ENCODE measurements around the gene LCN10. TPM values are rescaled to one million over a fixed set of nuclear protein-coding genes. Genes with fewer than 3 reads are reported as not detected.

Gene LCN10
- total RNA-seq, 4 donors from 2014 or later = 0.96 to 33.6 (median 3.3) TPM

- Histone ChIP-seq H3K4me3 (no peak overlapping the region), H3K27ac (no peak overlapping the region), H3K36me3 (no peaks in the 10 kb centered on the region), H3K4me1 (peaks cover 6 to 21% (median 13%) of the 10 kb centered on the region in 4 donors), H3K27me3 (peaks cover 53% of the 10 kb centered on the region), H3K9me3 (no peaks in the 10 kb centered on the region)
- no peak for DNase-seq
- TF ChIP-seq POLR2AphosphoS5 (IDR thresholded peaks at IDR 0.05) (no peak), CTCF (IDR thresholded peaks at IDR 0.05) (no peak), EP300 (IDR thresholded peaks at IDR 0.05; ENCODE audit: low read depth) (no peak), POLR2A (IDR thresholded peaks at IDR 0.05) (no peak)
- intact Hi-C loops (cut with DNase I; ENCODE audit: low total_unique reads) (no loop called here), in situ Hi-C loops (cut with MboI; ENCODE audit: low pct_ligation_motif_present in 1 of 4, low pct_unique_long_range_greater_than_20kb in 1 of 4, low sequenced_read_pairs in 3 of 4) (no loop called here)
- WGBS, 2 donors (ENCODE audit: low coverage in 1 of 2) = 83% methylated on average over 10 of the region's 11 CpGs; no CpG with 5 or more reads in 1 of the 2 donors
Observed at GRCh38 chr9:136740069-136740468, 2.7 kb downstream of the LCN10 start.

- 79% methylated on average over 23 of the region's 23 CpGs; no CpG with 5 or more reads in 1 of the 2 donors for WGBS, 2 donors (ENCODE audit: low coverage in 1 of 2)
- in situ Hi-C loops (cut with MboI; ENCODE audit: low pct_ligation_motif_present in 1 of 4, low pct_unique_long_range_greater_than_20kb in 1 of 4, low sequenced_read_pairs in 3 of 4) (no loop called here), intact Hi-C loops (cut with DNase I; ENCODE audit: low total_unique reads) (no loop called here)
- H3K4me3 ChIP-seq = no peak overlapping the region
- peaks cover 6 to 21% (median 13%) of the 10 kb centered on the region in 4 donors for H3K4me1 ChIP-seq
- H3K36me3 ChIP-seq = no peaks in the 10 kb centered on the region
- H3K9me3 ChIP-seq = no peaks in the 10 kb centered on the region
- no peak for DNase-seq
- H3K27ac ChIP-seq = no peak overlapping the region
- H3K27me3 ChIP-seq = peaks cover 50% of the 10 kb centered on the region
- TF ChIP-seq EP300 (IDR thresholded peaks at IDR 0.05; ENCODE audit: low read depth) (no peak), CTCF (IDR thresholded peaks at IDR 0.05) (no peak), POLR2A (IDR thresholded peaks at IDR 0.05) (no peak), POLR2AphosphoS5 (IDR thresholded peaks at IDR 0.05) (no peak)
Observed at GRCh38 chr9:136739509-136739908, 3.2 kb downstream of the LCN10 start.

GRCh38 chr9:136738960-136739359 lies 3.8 kb downstream of the LCN10 start:
- WGBS, 2 donors (ENCODE audit: low coverage in 1 of 2) = 88 to 96% methylated on average over 10 to 20 of the region's 20 CpGs
- TF ChIP-seq CTCF (IDR thresholded peaks at IDR 0.05) (no peak), EP300 (IDR thresholded peaks at IDR 0.05; ENCODE audit: low read depth) (no peak), POLR2A (IDR thresholded peaks at IDR 0.05) (no peak), POLR2AphosphoS5 (IDR thresholded peaks at IDR 0.05) (no peak)
- no peak for DNase-seq
- Histone ChIP-seq H3K27me3 (peaks cover 44% of the 10 kb centered on the region), H3K9me3 (no peaks in the 10 kb centered on the region), H3K36me3 (no peaks in the 10 kb centered on the region), H3K4me3 (no peak overlapping the region), H3K4me1 (peaks cover 6 to 21% (median 13%) of the 10 kb centered on the region in 4 donors), H3K27ac (no peak overlapping the region)
- intact Hi-C loops (cut with DNase I; ENCODE audit: low total_unique reads) = no loop called here
- in situ Hi-C loops (cut with MboI; ENCODE audit: low pct_ligation_motif_present in 1 of 4, low pct_unique_long_range_greater_than_20kb in 1 of 4, low sequenced_read_pairs in 3 of 4) = no loop called here

- Histone ChIP-seq H3K9me3 (no peaks in the 10 kb centered on the region), H3K36me3 (no peaks in the 10 kb centered on the region), H3K4me1 (peaks cover 0 to 2% (median under 1%) of the 10 kb centered on the region in 4 donors), H3K4me3 (no peak overlapping the region), H3K27ac (no peak overlapping the region), H3K27me3 (peaks cover 14% of the 10 kb centered on the region)
- DNase-seq = no peak
- intact Hi-C loops (cut with DNase I; ENCODE audit: low total_unique reads) (no loop called here), in situ Hi-C loops (cut with MboI; ENCODE audit: low pct_ligation_motif_present in 1 of 4, low pct_unique_long_range_greater_than_20kb in 1 of 4, low sequenced_read_pairs in 3 of 4) (no loop called here)
- no peak for TF ChIP-seq POLR2A (IDR thresholded peaks at IDR 0.05)
- TF ChIP-seq EP300 (IDR thresholded peaks at IDR 0.05; ENCODE audit: low read depth) = no peak
- TF ChIP-seq POLR2AphosphoS5 (IDR thresholded peaks at IDR 0.05) = no peak
- no peak for TF ChIP-seq CTCF (IDR thresholded peaks at IDR 0.05)
- WGBS, 2 donors (ENCODE audit: low coverage in 1 of 2) = 88% methylated on average over 17 of the region's 21 CpGs; no CpG with 5 or more reads in 1 of the 2 donors
Observed at GRCh38 chr9:136735812-136736480, 6.8 kb downstream of the LCN10 start.

Data from transverse colon (tissue), 4 donors.